OCI-LY1 (cell line): ENCODE measurements around the gene CCDC60.

ENCODE experiments used
- H2AFZ ChIP-seq: fragments of 200-600 bp; sonication (generic), shearing (Covaris generic); 2 replicates; pipeline ENCODE4 v1.6.0; 2014; ENCODE audit warnings: antibody characterized with exemption, mild to moderate bottlenecking, low read length
- H3F3A ChIP-seq: fragments of 200-600 bp; sonication (generic), shearing (Covaris generic); 2 replicates; pipeline ENCODE4 v1.6.0; 2014; ENCODE audit warnings: mild to moderate bottlenecking, antibody characterized with exemption, low read length, moderate library complexity; ENCODE audit not compliant: insufficient read depth
- H3K27ac ChIP-seq: fragments of 200-600 bp; sonication (generic); 2 replicates; pipeline ENCODE4 v1.5.1; 2014; ENCODE audit warnings: low read length, mixed run types, mild to moderate bottlenecking, low read depth; ENCODE audit not compliant: poor library complexity, severe bottlenecking
- H3K27me3 ChIP-seq: fragments of 200-600 bp; sonication (generic); 2 replicates; pipeline ENCODE4 v1.6.0; 2014; ENCODE audit warnings: antibody characterized with exemption, mild to moderate bottlenecking, low read length, moderate library complexity; ENCODE audit not compliant: insufficient read depth
- H3K36me3 ChIP-seq: fragments of 200-600 bp; sonication (generic); 2 replicates; pipeline ENCODE4 v1.6.1; 2014; ENCODE audit warnings: mild to moderate bottlenecking, antibody characterized with exemption, low read length, moderate library complexity, mixed read lengths; ENCODE audit not compliant: insufficient read depth
- H3K4me1 ChIP-seq: fragments of 200-600 bp; sonication (generic); 2 replicates; pipeline ENCODE4 v1.5.1; 2014; ENCODE audit warnings: mild to moderate bottlenecking, low read length, moderate library complexity; ENCODE audit not compliant: insufficient read depth, severe bottlenecking
- H3K4me2 ChIP-seq: fragments of 200-600 bp; sonication (generic), shearing (Covaris generic); 2 replicates; pipeline ENCODE4 v1.6.1; 2014; ENCODE audit warnings: low read length
- H3K4me3 ChIP-seq: fragments of 200-600 bp; sonication (generic); 2 replicates; pipeline ENCODE4 v1.5.1; 2014; ENCODE audit warnings: low read length, low read depth, mild to moderate bottlenecking, mixed read lengths; ENCODE audit not compliant: poor library complexity, severe bottlenecking
- H3K79me2 ChIP-seq: fragments of 200-600 bp; shearing (Covaris generic); 2 replicates; pipeline ENCODE4 v1.6.1; 2016; ENCODE audit warnings: mixed run types, low read length, mixed read lengths; ENCODE audit not compliant: insufficient read depth
- H3K9ac ChIP-seq: fragments of 200-600 bp; sonication (generic), shearing (Covaris generic); 2 replicates; pipeline ENCODE4 v1.6.1; 2014; ENCODE audit warnings: mild to moderate bottlenecking, low read length, mixed read lengths
- H3K9me2 ChIP-seq: fragments of 200-600 bp; sonication (generic), shearing (Covaris generic); 2 replicates; pipeline ENCODE4 v1.6.1; 2014; ENCODE audit warnings: low read depth, mild to moderate bottlenecking, low read length, mixed read lengths
- H3K9me3 ChIP-seq: fragments of 200-600 bp; shearing (Covaris generic); 2 replicates; pipeline ENCODE4 v1.6.1; 2014; ENCODE audit warnings: low read length, mixed read lengths
- H4K20me1 ChIP-seq: fragments of 200-600 bp; sonication (generic), shearing (Covaris generic); 2 replicates; pipeline ENCODE4 v1.6.0; 2016; ENCODE audit warnings: mild to moderate bottlenecking, low read length; ENCODE audit not compliant: insufficient read depth
- EZH2 ChIP-seq: fragments of 200-600 bp; sonication (generic), shearing (Covaris generic); IDR thresholded peaks from 2 replicates; pipeline ENCODE4 v1.8.0; 2017; ENCODE audit warnings: borderline replicate concordance, mixed run types, mild to moderate bottlenecking, antibody characterized with exemption, low read length, moderate library complexity, mixed read lengths
- TF ChIP-seq, protein P1 (sequence below): fragments of 200-600 bp; sonication (generic), shearing (Covaris generic); IDR thresholded peaks from 2 replicates; pipeline ENCODE4 v1.5.1; 2017; ENCODE audit warnings: mild to moderate bottlenecking, antibody characterized with exemption, low read length, moderate library complexity, mixed read lengths

The CCDC60 gene

DNA sequence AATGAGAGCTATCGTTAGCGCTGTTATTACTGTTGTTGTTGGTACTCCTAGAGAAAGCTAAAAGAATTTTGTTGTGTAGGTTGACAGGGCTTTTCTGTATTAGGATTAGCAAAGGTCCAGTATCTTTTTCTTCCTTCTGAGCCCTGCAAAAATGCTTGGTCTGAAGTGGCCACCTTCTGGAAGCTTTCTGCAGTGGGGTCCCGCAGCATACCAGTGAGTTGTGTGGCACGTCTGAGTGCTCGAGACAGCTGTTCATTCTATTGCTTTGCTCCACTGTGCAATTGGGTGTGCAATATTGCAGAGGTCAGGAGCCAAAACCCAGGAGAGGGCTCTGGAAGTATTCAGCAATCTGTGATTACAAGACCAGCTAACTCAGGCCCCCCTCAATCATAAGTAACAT, 57.1 kb downstream of the CCDC60 start:
- H3K36me3 ChIP-seq, result no peaks in the 10 kb centered on the region
- no peaks in the 10 kb centered on the region for H4K20me1 ChIP-seq
- no peaks in the 10 kb centered on the region for H3K4me1 ChIP-seq
- no peaks in the 10 kb centered on the region for H3K79me2 ChIP-seq
- H3K9me2 ChIP-seq, result no peaks in the 10 kb centered on the region
- no peaks in the 10 kb centered on the region for H3K27me3 ChIP-seq
- H3K27ac ChIP-seq, result no peak overlapping the region
- H3K4me3 ChIP-seq, result no peak overlapping the region
- no peaks in the 10 kb centered on the region for H3K9me3 ChIP-seq
- no peak overlapping the region for H3K4me2 ChIP-seq
- TF ChIP-seq, protein P1, sequence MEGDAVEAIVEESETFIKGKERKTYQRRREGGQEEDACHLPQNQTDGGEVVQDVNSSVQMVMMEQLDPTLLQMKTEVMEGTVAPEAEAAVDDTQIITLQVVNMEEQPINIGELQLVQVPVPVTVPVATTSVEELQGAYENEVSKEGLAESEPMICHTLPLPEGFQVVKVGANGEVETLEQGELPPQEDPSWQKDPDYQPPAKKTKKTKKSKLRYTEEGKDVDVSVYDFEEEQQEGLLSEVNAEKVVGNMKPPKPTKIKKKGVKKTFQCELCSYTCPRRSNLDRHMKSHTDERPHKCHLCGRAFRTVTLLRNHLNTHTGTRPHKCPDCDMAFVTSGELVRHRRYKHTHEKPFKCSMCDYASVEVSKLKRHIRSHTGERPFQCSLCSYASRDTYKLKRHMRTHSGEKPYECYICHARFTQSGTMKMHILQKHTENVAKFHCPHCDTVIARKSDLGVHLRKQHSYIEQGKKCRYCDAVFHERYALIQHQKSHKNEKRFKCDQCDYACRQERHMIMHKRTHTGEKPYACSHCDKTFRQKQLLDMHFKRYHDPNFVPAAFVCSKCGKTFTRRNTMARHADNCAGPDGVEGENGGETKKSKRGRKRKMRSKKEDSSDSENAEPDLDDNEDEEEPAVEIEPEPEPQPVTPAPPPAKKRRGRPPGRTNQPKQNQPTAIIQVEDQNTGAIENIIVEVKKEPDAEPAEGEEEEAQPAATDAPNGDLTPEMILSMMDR, result no peak
- no peak for TF ChIP-seq EZH2
- no peak overlapping the region for H3K9ac ChIP-seq
- H2AFZ ChIP-seq, result no peak overlapping the region
- H3F3A ChIP-seq, result no peaks in the 10 kb centered on the region

DNA sequence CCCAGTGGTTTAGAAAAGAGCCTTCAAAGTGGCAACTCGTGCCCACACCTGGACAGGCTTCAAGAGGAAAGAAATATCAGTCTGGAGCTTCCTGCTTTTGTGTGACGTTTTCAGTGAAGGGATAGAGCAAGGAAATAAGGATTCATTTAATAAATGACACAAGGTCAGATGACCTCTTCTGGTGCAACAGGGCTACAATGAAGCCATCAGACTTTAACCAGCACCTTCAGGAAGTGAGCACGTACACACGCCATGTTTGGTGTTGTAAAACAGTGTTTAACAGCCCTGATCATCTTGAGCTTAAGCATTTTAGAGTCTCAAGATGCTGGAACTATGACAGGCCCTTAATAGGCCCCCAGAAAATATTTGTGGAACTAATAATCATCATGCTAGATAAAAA, 59.1 kb downstream of the CCDC60 start:
- Histone ChIP-seq H2AFZ (no peak overlapping the region), H3K9me3 (no peaks in the 10 kb centered on the region), H3K79me2 (no peaks in the 10 kb centered on the region), H3F3A (no peaks in the 10 kb centered on the region), H4K20me1 (no peaks in the 10 kb centered on the region), H3K4me1 (no peaks in the 10 kb centered on the region), H3K9me2 (no peaks in the 10 kb centered on the region), H3K4me2 (no peak overlapping the region), H3K27ac (no peak overlapping the region), H3K27me3 (no peaks in the 10 kb centered on the region), H3K36me3 (no peaks in the 10 kb centered on the region), H3K4me3 (no peak overlapping the region), H3K9ac (no peak overlapping the region)
- TF ChIP-seq, protein P1, result no peak
- TF ChIP-seq EZH2, result no peak

DNA sequence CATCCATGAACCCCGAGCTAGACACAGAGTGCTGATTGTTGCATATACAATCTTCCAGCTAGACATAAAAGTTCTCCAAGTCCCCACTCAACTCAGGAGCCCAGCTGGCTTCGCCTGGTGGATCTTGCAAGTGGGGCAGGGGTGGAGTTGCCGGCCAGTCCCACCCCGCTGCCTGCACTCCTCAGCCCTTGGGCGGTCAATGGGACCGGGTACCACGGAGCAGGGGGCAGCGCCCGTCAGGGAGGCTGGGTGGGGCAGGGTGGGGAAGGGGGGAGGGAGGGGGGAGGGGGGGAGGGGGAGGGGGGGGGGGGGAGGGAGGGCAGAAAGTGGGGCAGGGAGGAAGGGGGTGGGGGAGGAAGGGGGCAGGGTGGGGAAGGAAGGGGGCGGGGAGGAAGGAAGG, 63.0 kb downstream of the CCDC60 start:
- Histone ChIP-seq H3K79me2 (no peaks in the 10 kb centered on the region), H3K9ac (no peak overlapping the region), H3K9me2 (no peaks in the 10 kb centered on the region), H3K27me3 (no peaks in the 10 kb centered on the region), H4K20me1 (no peaks in the 10 kb centered on the region), H3K4me3 (no peak overlapping the region), H3F3A (no peaks in the 10 kb centered on the region), H3K36me3 (no peaks in the 10 kb centered on the region), H2AFZ (no peak overlapping the region), H3K9me3 (no peaks in the 10 kb centered on the region), H3K4me2 (no peak overlapping the region), H3K27ac (no peak overlapping the region), H3K4me1 (no peaks in the 10 kb centered on the region)
- TF ChIP-seq, protein P1, result no peak
- no peak for TF ChIP-seq EZH2
